Panc1 (cell line): ENCODE results near the gene KCNMA1. TPM values are rescaled to one million over a fixed set of nuclear protein-coding genes. Genes with fewer than 3 reads are reported as not detected.

ENCODE experiments used
- ATAC-seq: fragments of 200-7000 bp; cut with Tn5 transposase; 2 replicates; pipeline ENCODE4 v1.9.1; 2020; ENCODE audit warnings: mild to moderate bottlenecking, moderate library complexity
- BruUV-seq: library from RNA; stranded (reverse); fragments of 400-500 nt; replicated peaks from 2 replicates; lab custom pipeline; 2021; lab: Mats Ljungman, UMichigan
- CTCF ChIA-PET: fragments of 300-600 bp; sonication (Branson Sonifier 250); formaldehyde crosslinking; loops from one replicate; lab custom pipeline; 2022; ENCODE audit warnings: antibody characterized with exemption; lab: Charles Lee
- POLR2A ChIA-PET: fragments of 300-600 bp; sonication (Branson Sonifier 250); formaldehyde crosslinking; loops from one replicate; lab custom pipeline; 2022; ENCODE audit warnings: antibody characterized with exemption; lab: Charles Lee
- DNase-seq: peaks from one replicate; pipeline ENCODE4 v3.0.0-alpha.2; 2010; ENCODE audit warnings: low read depth, low spot score
- H3K27ac ChIP-seq: 2 replicates; pipeline ENCODE4 v1.5.1; 2011; ENCODE audit warnings: mild to moderate bottlenecking, low read length, inconsistent platforms
- H3K27me3 ChIP-seq: fragments of 200-500 bp; sonication (Bioruptor generic); 2 replicates; pipeline ENCODE4 v1.6.0; 2014; ENCODE audit warnings: low read length, inconsistent platforms; ENCODE audit not compliant: control insufficient read depth, insufficient read depth
- H3K36me3 ChIP-seq: fragments of 200-500 bp; sonication (Bioruptor generic); 2 replicates; pipeline ENCODE4 v1.5.1; 2014; ENCODE audit warnings: inconsistent platforms, mild to moderate bottlenecking, low read length, moderate library complexity; ENCODE audit not compliant: control insufficient read depth, insufficient read depth
- H3K4me1 ChIP-seq: 2 replicates; pipeline ENCODE4 v1.5.1; 2011; ENCODE audit warnings: inconsistent platforms, mild to moderate bottlenecking, low read length, moderate library complexity; ENCODE audit not compliant: control insufficient read depth, insufficient read depth
- H3K4me3 ChIP-seq, 2 experiments: 2 replicates each; pipeline ENCODE4 v1.5.1; 2011 to 2012; ENCODE audit warnings: low read depth in 2 of 2, low read length in 2 of 2, mild to moderate bottlenecking in 2 of 2, inconsistent platforms in 1 of 2, moderate library complexity in 1 of 2
- H3K9me3 ChIP-seq: fragments of 200-500 bp; sonication (Bioruptor generic); 2 replicates; pipeline ENCODE4 v1.5.1; 2014; ENCODE audit warnings: low read depth, mild to moderate bottlenecking, inconsistent platforms, low read length, moderate library complexity; ENCODE audit not compliant: control insufficient read depth, insufficient read depth
- CTCF ChIP-seq: fragments of 450-650 bp; IDR thresholded peaks from 2 replicates; pipeline ENCODE4 v1.5.1; 2017; ENCODE audit warnings: mild to moderate bottlenecking
- POLR2AphosphoS5 ChIP-seq: IDR thresholded peaks from 2 replicates; pipeline ENCODE4 v1.6.1; 2012; ENCODE audit warnings: mild to moderate bottlenecking, low read depth, low read length, moderate library complexity
- REST ChIP-seq, 2 experiments: IDR thresholded peaks; 2 replicates each; pipeline ENCODE4 v1.6.1; 2011 to 2012; ENCODE audit warnings: low read depth in 2 of 2, control low read depth in 1 of 2, low read length in 1 of 2, mild to moderate bottlenecking in 1 of 2, moderate library complexity in 1 of 2; ENCODE audit not compliant: insufficient read depth in 1 of 2
- SIN3A ChIP-seq: IDR thresholded peaks from 2 replicates; pipeline ENCODE4 v1.6.1; 2012; ENCODE audit warnings: low read depth, mild to moderate bottlenecking, low read length, moderate library complexity, borderline replicate concordance; ENCODE audit not compliant: insufficient read depth
- TCF7L2 ChIP-seq: IDR thresholded peaks from 2 replicates; pipeline ENCODE4 v1.6.1; 2011; ENCODE audit warnings: mild to moderate bottlenecking, low read depth, low read length, inconsistent platforms
- in situ Hi-C: cut with HindIII; loops from 2 replicates; pipeline ENCODE4 v1.10.0; 2016; ENCODE audit warnings: low sequenced_read_pairs, low pct_unique_long_range_greater_than_20kb
- intact Hi-C: fragments of 100-400 bp; cut with micrococcal nuclease; formaldehyde crosslinking; loops from one replicate; pipeline ENCODE4 v1.10.0; 2022; ENCODE audit not compliant: unreplicated experiment
- total RNA-seq: library from RNA; stranded (reverse); gene quantifications from one replicate; pipeline ENCODE4 v1.2.1, GENCODE V29; 2021; ENCODE audit not compliant: unreplicated experiment

KCNMA1 gene
- total RNA-seq, 1 experiment from 2014 or later, result 91.9 TPM

GRCh38 chr10:77118603-77119282 is 518.9 kb downstream of the KCNMA1 start:
- intact Hi-C loops (no loop called here), in situ Hi-C loops (no loop called here)
- DNase-seq (no peak), ATAC-seq (no peak)
- Histone ChIP-seq H3K36me3 (no peaks in the 10 kb centered on the region), H3K4me3 (no peak overlapping the region), H3K4me1 (no peaks in the 10 kb centered on the region), H3K27me3 (no peaks in the 10 kb centered on the region), H3K9me3 (no peaks in the 10 kb centered on the region), H3K27ac (no peak overlapping the region)
- ChIA-PET CTCF (no interaction called here), POLR2A (no interaction called here)
- TF ChIP-seq SIN3A (no peak), CTCF (no peak), POLR2AphosphoS5 (no peak), REST (IDR thresholded peaks at IDR 0.05; ENCODE audit: insufficient read depth in 1 of 2, low read depth in 2 of 2, low read length in 1 of 2) (no peak), TCF7L2 (no peak)
- no TSS peak for BruUV-seq

GRCh38 chr10:77117501-77117900 is 520.1 kb downstream of the KCNMA1 start:
- no peak overlapping the region for H3K4me3 ChIP-seq
- in situ Hi-C loops (no loop called here), intact Hi-C loops (no loop called here)
- ChIA-PET POLR2A (no interaction called here), CTCF (no interaction called here)
- no peaks in the 10 kb centered on the region for H3K4me1 ChIP-seq
- no peaks in the 10 kb centered on the region for H3K27me3 ChIP-seq
- no peak for ATAC-seq
- BruUV-seq, result no TSS peak
- DNase-seq, result no peak
- TF ChIP-seq CTCF, result no peak
- no peak for TF ChIP-seq POLR2AphosphoS5
- no peak for TF ChIP-seq REST (IDR thresholded peaks at IDR 0.05; ENCODE audit: insufficient read depth in 1 of 2, low read depth in 2 of 2, low read length in 1 of 2)
- TF ChIP-seq SIN3A, result no peak
- TF ChIP-seq TCF7L2, result no peak
- no peaks in the 10 kb centered on the region for H3K36me3 ChIP-seq
- H3K27ac ChIP-seq, result no peak overlapping the region
- H3K9me3 ChIP-seq, result no peaks in the 10 kb centered on the region
